GM18505 (cell line): ENCODE measurements around the gene SLC35C1.

ENCODE experiments used
- ATAC-seq: cut with Tn5 transposase; IDR thresholded peaks from one replicate; pipeline ENCODE4 v1.9.1; 2021; ENCODE audit not compliant: unreplicated experiment
- POLR2A ChIP-seq: IDR thresholded peaks from 4 replicates; pipeline ENCODE4 v1.6.1; 2011; ENCODE audit warnings: borderline replicate concordance; ENCODE audit not compliant: insufficient read depth, insufficient read length; ENCODE audit errors: extremely low read depth

SLC35C1 gene

GRCh38 chr11:45852018-45852711 is 47.2 kb downstream of the SLC35C1 start:
- no peak for TF ChIP-seq POLR2A
- ATAC-seq, result no peak

- no peak for TF ChIP-seq POLR2A
- ATAC-seq, result peak; percentile 42
These were observed 47.8 kb downstream of the SLC35C1 start for GRCh38 chr11:45852712-45853101.

GRCh38 chr11:45853332-45854219 is 48.6 kb downstream of the SLC35C1 start:
- no peak for ATAC-seq

GRCh38 chr11:45855308-45855707 is 50.4 kb downstream of the SLC35C1 start:
- ATAC-seq, result no peak
- TF ChIP-seq POLR2A, result no peak

More at GRCh38 chr11:45853332-45854219, 48.6 kb downstream of the SLC35C1 start:
- no peak for TF ChIP-seq POLR2A

GRCh38 chr11:45856044-45856468 is 51.1 kb downstream of the SLC35C1 start:
- ATAC-seq, result no peak
- TF ChIP-seq POLR2A, result no peak

- no peak for TF ChIP-seq POLR2A
- no peak for ATAC-seq
These were observed 53.1 kb downstream of the SLC35C1 start for GRCh38 chr11:45857961-45858474.

GRCh38 chr11:45858751-45859398 is 53.9 kb downstream of the SLC35C1 start:
- ATAC-seq, result no peak
- TF ChIP-seq POLR2A, result no peak

- ATAC-seq, result no peak
- TF ChIP-seq POLR2A, result no peak
These were observed 54.8 kb downstream of the SLC35C1 start for GRCh38 chr11:45859661-45860140.

GRCh38 chr11:45860348-45860747 is 55.4 kb downstream of the SLC35C1 start:
- TF ChIP-seq POLR2A, result no peak
- ATAC-seq, result no peak

GRCh38 chr11:45860764-45861510 is 56.0 kb downstream of the SLC35C1 start:
- no peak for ATAC-seq
- no peak for TF ChIP-seq POLR2A
